GM10266 (cell line): ENCODE data around the gene ZMIZ1.

Source experiments
- DNase-seq: peaks from one replicate; pipeline ENCODE4 v3.0.0; 2012; ENCODE audit errors: extremely low spot score
- CTCF ChIP-seq: IDR thresholded peaks from 2 replicates; pipeline ENCODE4 v1.5.1; 2012; ENCODE audit warnings: mild to moderate bottlenecking, low read depth; ENCODE audit not compliant: control insufficient read depth, insufficient read depth; ENCODE audit errors: missing control alignments

The ZMIZ1 gene

GRCh38 chr10:79260811-79261740 is 192.3 kb downstream of the ZMIZ1 start:
- no peak for TF ChIP-seq CTCF
- DNase-seq = no peak

DNA sequence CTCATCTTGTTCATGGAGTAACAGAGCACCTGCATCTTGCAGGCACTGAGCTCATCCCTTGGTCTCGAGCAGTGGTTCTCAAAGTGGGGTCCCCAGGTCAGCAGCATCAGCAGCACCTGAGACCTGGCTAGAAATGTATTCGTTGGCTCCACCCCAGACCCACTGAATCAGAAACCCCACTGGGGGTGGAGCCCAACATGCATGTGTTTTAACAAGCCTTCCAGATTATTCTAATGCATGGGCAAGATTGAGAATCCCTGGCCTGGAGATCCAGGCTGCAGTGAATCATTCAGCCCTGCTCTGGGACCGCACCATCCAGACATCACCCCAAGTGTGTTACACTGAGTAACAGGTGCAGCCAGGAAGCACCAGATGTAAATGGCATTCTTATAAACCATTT is 193.4 kb downstream of the ZMIZ1 start:
- no peak for DNase-seq

GRCh38 chr10:79262959-79263746 is 194.4 kb downstream of the ZMIZ1 start:
- DNase-seq = no peak
- TF ChIP-seq CTCF = no peak

More for the DNA sequence above, 193.4 kb downstream of the ZMIZ1 start:
- TF ChIP-seq CTCF = no peak

- no peak for TF ChIP-seq CTCF
- no peak for DNase-seq
Measured at GRCh38 chr10:79263939-79264338, 195.2 kb downstream of the ZMIZ1 start.

DNA sequence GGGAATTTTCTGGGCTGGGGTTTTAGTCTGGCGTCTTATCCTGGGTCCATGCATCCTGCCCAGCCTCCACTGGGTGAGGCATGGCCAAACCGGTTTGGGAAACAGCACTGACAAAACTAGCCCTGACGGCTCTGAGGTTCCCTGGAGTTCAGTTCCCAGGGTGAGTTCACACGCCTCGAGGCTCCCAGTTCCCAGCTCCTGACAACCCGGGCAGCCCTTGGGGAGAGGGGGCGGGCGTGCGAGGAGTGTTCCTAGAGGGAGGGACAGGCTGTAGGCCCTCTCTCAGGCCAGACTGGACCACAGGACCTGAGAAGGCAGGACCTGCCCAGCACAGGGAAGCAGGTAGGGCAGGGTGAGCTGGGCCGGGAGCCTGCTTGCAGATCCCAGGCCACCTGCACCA is 196.2 kb downstream of the ZMIZ1 start:
- DNase-seq = no peak

DNA sequence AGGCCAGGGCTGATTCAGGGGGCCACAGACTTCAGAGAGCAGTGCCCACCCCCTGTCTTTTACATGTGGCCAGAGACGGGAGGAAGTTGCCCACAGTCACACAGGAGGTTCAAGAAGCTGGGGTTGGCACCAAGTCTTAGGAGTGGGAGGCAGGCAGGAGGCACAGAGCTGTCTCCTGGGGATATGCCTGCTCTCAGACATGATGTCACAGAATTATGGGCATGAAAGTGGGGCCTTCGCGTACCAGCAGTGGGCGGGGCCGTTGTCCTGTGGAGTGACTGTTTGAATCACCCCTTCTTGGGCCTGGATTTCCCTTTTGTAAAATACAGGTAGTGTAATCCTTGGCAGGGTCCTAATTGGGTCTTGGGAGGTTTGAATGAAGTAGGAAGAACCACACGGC is 197.3 kb downstream of the ZMIZ1 start:
- no peak for TF ChIP-seq CTCF
- DNase-seq = no peak

More for the DNA sequence above, 196.2 kb downstream of the ZMIZ1 start:
- TF ChIP-seq CTCF = no peak
